SHP77 treated with DMSO at 0.1 percent for 48 hours (cell line): Measurements from ENCODE around the gene EFR3B.
A peak's percentile ranks its signal among the peaks of the same experiment; 100 is the strongest.

Source experiments
- DNase-seq: peaks from one replicate; lab custom pipeline; 2025; lab: John Stamatoyannopoulos, UW

EFR3B gene

DNA sequence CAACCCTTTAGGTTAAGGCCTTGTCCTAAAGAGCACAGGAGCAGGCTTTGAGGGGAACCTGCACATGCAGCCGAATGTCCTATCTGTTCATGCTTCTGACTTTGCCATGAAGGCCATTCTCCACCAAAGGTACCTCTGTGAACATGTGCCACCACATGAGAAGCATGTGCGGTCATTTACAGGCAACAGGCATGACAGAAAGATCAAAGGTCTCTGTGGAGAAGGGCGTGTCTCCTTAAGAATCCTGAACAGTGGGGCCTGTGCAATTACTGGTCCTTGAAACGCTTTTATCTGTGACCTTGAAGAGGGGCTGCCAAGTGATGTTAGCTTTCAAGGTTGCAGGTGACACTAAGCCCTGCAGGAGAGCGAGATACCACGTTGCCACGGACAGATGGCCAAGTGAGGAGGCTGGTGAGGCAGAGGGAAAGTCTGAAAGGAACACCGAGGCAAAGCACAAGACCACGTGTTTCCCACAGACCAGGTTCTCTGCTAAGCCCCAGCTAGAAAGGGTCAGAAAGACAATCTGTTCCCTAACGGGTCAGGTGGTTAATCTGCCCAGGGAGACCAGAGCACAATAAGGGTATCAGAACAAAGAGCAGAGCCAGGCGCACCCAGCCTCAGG lies 146.0 kb downstream of the EFR3B start:
- no peak for DNase-seq

DNA sequence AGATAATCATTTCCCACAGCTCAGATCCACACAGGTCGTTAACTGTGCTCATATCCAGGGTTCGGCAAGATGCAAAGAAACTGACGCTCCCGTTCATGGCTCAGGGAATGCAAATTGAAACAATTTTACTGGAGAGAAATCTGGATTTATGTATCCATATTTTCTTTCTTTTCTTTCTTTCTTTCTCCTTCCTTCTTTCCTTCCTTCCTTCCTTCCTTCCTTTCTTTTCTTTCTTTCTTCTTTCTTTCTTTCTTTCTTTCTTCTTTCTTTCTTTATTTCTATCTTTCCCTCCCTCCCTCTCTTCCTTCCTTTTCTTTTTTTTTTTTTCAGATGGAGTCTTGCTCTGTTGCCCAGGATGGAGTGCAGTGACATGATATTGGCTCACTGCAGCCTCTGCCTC lies 146.5 kb downstream of the EFR3B start:
- DNase-seq, result no peak

DNA sequence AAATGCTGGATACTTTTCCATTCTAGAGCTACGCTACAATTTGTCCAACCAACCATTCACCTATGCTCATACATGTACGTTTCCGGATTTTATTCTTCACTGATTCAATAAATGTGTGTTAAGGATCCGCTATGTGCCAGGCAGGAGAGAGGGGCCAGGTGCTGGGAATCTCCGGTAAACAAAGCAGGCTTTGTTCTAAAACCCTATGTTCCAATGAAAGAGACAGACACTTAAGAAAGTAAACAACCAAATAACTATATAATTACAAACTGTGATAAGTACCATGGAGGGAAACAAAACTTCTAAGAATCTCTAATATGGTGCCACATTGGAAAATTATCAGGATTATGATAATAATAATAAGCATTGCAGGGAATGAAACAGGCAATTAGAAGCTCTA lies 148.7 kb downstream of the EFR3B start:
- peak; percentile 35 for DNase-seq

DNA sequence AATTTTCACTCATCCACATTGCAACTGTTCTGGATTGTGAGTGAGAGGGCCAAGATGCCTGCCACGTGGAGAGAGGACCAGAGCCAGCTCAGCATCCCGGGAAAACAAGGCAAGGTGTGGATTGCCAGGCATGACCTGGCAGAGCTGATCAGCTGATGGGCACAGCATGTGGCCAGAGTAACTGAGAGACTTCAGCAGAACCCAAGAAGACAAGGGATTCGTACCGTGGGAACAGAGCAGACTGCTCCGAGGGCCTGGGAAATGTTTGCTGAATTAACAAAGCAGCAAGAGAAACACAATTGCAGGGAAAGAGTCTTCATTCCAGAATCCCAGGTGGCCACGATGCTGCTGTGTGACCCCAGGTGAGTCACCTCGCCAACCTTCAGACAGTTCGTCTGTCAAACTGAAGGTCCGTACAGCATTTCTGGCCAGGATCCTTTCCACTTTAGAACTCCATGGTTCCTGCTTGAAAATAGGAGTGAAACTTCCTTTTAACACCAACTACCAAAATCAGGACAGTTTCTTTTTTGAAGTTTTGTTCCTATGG lies 152.8 kb downstream of the EFR3B start:
- DNase-seq, result no peak

DNA sequence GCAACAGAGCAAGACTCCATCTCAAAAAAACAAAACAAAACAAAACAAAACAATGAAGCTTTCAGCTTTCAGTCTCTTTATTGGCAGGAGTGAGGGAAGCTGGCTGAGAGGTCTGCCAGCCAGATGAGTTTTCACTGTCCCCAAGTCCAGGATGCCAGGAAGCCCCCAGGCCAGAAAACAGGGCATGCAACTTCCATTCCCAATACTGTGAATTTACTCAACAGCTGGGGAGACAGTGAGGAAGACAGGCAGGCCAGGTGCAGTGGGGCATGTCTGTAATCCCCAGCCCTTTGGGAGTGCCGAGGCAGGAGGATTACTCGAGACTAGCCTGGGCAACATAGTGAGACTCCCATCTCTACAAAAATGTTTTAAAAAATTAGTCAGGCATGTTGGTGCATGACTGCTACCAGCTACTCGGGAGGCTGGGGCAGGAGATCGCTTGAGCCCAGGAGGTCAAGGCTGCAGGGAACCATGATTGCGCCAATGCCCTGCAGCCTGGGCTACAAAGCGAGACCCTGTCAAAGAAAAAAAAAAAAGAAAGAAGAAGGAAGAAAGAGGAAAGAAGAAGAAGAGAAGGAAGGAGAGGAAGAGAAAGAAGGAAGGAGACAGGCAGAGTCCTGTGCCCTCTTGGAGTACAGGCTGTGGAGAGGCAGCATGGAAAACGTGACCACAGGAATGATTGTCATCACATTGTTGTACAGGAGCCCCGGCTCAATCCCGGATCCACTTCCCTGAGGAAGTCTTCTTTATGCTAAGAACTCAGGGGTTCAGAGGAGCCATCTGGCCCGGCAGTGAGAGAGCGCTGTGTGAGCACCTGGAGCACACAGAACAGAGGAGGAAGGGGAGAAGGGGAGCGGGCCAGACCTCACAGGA lies 155.7 kb downstream of the EFR3B start:
- DNase-seq, result no peak

DNA sequence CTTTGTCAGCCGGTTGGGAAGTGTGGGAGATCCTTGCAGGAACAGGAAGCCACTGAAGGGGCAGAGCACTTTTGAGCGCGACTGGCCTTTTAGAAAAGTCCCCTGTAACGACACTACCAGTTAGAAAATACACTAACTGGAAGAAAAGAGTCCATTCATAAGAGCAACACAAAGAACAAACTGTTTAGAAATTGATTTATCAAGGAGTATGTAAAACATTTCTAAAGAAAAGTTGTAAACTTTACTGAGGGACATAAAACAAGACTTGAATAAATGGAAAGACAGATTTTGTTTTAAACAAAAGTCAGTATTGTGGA lies 156.3 kb downstream of the EFR3B start:
- no peak for DNase-seq

DNA sequence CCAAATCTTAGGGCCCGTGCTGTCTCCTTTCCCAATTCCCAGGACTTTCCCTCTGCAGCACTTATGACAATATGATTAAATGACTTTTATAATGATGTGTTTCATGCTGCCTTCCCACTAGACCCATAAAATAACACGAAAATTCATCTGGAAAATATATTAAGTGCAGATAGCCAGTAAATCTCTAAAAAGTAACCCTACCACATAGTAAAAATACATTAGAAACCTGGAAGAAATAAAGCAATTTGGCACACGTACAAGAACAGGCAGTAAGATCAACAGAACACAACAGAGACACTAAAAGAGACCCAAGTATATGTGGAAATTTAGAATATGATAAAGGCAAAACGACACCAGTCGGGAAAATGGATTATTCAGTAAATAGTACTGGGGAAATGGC lies 156.7 kb downstream of the EFR3B start:
- DNase-seq, result no peak

DNA sequence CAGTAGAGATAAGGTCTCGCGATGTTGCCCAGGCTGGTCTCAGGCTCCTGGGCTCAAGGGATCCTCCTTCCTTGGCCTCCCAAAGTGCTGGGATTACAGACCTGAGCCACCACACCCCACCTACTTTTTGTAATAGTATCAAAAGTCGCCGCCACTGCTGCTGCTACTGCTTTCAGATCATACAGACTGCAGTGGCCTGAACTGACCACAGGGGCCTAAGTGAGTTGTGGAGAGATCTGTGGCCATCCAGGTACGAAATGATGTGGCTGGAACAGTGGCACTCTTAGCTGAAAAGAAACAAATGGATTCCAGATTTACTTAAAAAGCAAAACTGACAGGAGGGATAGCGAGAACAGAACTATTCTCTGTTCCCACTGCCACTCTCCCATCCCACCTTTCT lies 159.4 kb downstream of the EFR3B start:
- DNase-seq, result no peak

DNA sequence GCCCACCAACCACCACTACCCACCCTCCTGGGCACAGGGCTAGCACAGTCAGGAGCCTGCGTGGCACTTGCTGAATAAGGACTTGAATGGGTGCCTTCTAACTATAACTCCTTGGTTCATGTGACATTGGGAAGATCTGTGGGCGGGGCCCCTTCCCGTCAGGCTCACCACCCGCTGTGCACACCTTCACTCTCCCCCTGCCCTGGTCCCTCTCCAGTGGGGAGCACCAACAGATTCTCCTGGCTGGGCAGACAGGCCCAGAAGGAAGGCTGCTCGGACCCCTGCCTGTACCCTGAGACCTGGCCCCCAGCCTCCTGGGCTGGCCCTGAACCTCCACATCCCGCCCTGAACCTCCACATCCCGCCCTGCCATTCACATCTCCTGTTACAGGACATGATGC lies 159.9 kb downstream of the EFR3B start:
- DNase-seq, result no peak

DNA sequence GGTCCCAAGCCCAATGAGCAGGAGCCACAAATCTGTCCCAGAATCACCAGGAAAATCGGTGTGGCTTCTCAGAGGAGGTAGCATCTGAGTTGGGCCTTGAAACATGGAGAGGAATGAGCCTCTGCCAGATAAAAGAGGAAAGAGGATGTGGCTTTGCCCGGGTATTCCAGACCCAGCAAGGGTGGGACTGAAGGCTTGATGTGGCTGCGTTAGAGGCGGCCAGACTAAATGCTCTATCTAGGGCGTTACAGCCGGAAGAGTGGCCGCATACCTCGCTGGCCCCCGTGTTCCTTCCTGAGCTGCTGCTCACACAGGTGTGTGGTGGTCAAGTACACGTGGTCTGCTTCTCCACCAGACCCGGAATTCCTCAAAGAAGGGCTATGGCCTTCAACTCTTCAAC lies 160.4 kb downstream of the EFR3B start:
- no peak for DNase-seq

DNA sequence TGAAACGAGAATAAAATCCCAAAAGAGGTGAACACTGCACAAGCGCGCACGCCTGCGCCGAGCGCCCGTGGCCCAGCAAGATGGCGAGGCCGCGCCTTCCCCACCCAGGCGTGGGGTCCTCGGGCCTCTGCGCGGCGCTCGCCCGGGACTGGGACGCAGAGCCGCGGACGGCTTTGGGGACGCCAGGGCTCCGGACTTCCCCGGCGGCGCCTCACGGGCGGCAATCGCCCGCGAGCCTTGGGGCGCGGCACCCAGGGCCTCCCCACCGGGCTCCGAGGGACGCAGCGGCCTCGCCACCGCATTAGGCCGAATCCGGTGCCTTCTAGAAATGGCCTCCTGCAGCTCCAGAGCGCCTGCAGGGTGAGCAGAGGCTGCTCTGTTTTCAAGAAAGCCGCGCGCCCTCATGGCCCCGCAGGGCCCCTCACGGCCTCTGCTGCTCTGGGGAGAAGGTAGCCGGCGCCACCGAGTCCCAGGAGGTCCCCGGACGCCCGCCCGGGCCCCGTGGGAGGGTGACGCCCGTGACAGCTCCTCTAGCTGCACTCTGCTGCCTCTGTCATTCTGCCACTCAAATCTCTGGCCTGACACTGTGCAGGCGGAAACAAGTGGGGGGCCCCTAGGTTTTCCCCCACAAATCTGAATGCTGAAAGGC lies 162.4 kb downstream of the EFR3B start:
- DNase-seq, result no peak

DNA sequence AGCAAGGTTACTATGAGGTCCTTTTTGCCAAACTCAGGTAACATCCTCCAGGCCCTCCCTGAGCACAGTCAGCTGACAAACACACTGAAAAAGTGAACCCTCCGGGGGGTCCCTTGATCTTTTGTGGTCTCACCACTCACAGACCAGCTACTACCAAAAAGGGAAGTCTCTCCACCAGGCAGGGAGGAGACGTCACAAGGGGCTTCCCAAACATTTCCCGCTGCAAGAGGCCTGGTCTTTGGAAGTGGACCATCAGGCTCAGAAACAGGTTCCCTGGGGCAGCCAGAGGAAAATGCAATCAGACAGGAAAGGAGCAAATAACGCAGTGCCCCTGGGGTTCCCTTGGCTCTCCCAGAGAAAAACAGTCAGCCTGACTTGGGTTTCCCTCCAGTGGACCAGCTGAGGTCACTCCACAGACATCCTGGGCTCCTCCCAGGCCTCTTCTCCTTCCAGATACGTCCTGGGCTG lies 165.2 kb downstream of the EFR3B start:
- no peak for DNase-seq
